Skeletal muscle tissue (tissue), 4 donors: ENCODE results near the gene SLCO3A1. TPM values are rescaled to one million over a fixed set of nuclear protein-coding genes. Genes with fewer than 3 reads are reported as not detected.

Experiments used
- H3K27ac ChIP-seq: one replicate; pipeline ENCODE4 v1.7.0; 2013; ENCODE audit warnings: mild to moderate bottlenecking, low read depth, low read length, inconsistent platforms
- H3K27me3 ChIP-seq, 3 donors: one replicate each; pipeline ENCODE4 v1.7.0; 2013; ENCODE audit warnings: low read length in 3 of 3; ENCODE audit not compliant: control insufficient read depth in 3 of 3, insufficient read depth in 3 of 3
- H3K36me3 ChIP-seq, 3 donors: one replicate each; pipeline ENCODE4 v1.7.0; 2013; ENCODE audit warnings: low read length in 3 of 3; ENCODE audit not compliant: control insufficient read depth in 3 of 3, insufficient read depth in 3 of 3
- H3K4me1 ChIP-seq, 3 donors: one replicate each; pipeline ENCODE4 v1.7.0; 2013; ENCODE audit warnings: low read length in 3 of 3, mild to moderate bottlenecking in 3 of 3; ENCODE audit not compliant: control insufficient read depth in 3 of 3, insufficient read depth in 3 of 3
- H3K4me3 ChIP-seq, 3 donors: one replicate each; pipeline ENCODE4 v1.7.0; 2013; ENCODE audit warnings: low read length in 3 of 3
- H3K9ac ChIP-seq, 3 donors: one replicate each; pipeline ENCODE4 v1.7.0; 2013; ENCODE audit warnings: low read length in 3 of 3, mild to moderate bottlenecking in 3 of 3, moderate library complexity in 2 of 3, low read depth in 1 of 3
- H3K9me3 ChIP-seq, 3 donors: one replicate each; pipeline ENCODE4 v1.7.0; 2013; ENCODE audit warnings: low read length in 3 of 3; ENCODE audit not compliant: control insufficient read depth in 3 of 3
- total RNA-seq: library from RNA; depleted of rRNA; stranded (reverse); fragments of >200 nt; gene quantifications from one replicate; pipeline ENCODE4 v1.2.3, GENCODE V29; 2014
- donor health status: Osteomylitis.

SLCO3A1 gene
- total RNA-seq, 1 donor from 2014 or later, result 4.7 TPM

- H3K27ac ChIP-seq, result no peak overlapping the region
- H3K36me3 ChIP-seq, result no peaks in the 10 kb centered on the region
- peaks cover 0 to 4% (median 0%) of the 10 kb centered on the region in 3 donors for H3K4me1 ChIP-seq
- no peak overlapping the region for H3K4me3 ChIP-seq
- no peak overlapping the region for H3K9ac ChIP-seq
- H3K9me3 ChIP-seq, result no peaks in the 10 kb centered on the region
- no peaks in the 10 kb centered on the region for H3K27me3 ChIP-seq
Observed at GRCh38 chr15:92041371-92041770, 187.9 kb downstream of the SLCO3A1 start.

GRCh38 chr15:92043283-92043682, 189.8 kb downstream of the SLCO3A1 start:
- Histone ChIP-seq H3K36me3 (no peaks in the 10 kb centered on the region), H3K4me3 (no peak overlapping the region), H3K27ac (no peak overlapping the region), H3K4me1 (peaks cover 0 to 4% (median 0%) of the 10 kb centered on the region in 3 donors), H3K27me3 (no peaks in the 10 kb centered on the region), H3K9ac (no peak overlapping the region), H3K9me3 (no peaks in the 10 kb centered on the region)

- Histone ChIP-seq H3K4me1 (peaks cover 2 to 4% (median 3%) of the 10 kb centered on the region in 3 donors), H3K27ac (no peak overlapping the region), H3K4me3 (no peak overlapping the region), H3K9ac (no peak overlapping the region), H3K27me3 (no peaks in the 10 kb centered on the region), H3K36me3 (no peaks in the 10 kb centered on the region), H3K9me3 (no peaks in the 10 kb centered on the region)
Observed at GRCh38 chr15:92044203-92044909, 190.8 kb downstream of the SLCO3A1 start.

- Histone ChIP-seq H3K36me3 (no peaks in the 10 kb centered on the region), H3K27ac (no peak overlapping the region), H3K4me3 (no peak overlapping the region), H3K27me3 (peaks cover 0 to 3% (median 0%) of the 10 kb centered on the region in 3 donors), H3K9me3 (no peaks in the 10 kb centered on the region), H3K9ac (no peak overlapping the region), H3K4me1 (peaks cover 0 to 10% (median 5%) of the 10 kb centered on the region in 3 donors)
Observed at GRCh38 chr15:92047900-92048299, 194.4 kb downstream of the SLCO3A1 start.

- Histone ChIP-seq H3K9me3 (no peaks in the 10 kb centered on the region), H3K9ac (no peak overlapping the region), H3K27me3 (peaks cover 0 to 3% (median 0%) of the 10 kb centered on the region in 3 donors), H3K4me1 (peaks cover 0 to 10% (median 5%) of the 10 kb centered on the region in 3 donors), H3K4me3 (no peak overlapping the region), H3K27ac (no peak overlapping the region), H3K36me3 (no peaks in the 10 kb centered on the region)
Observed at GRCh38 chr15:92048739-92049138, 195.2 kb downstream of the SLCO3A1 start.

- Histone ChIP-seq H3K36me3 (no peaks in the 10 kb centered on the region), H3K27ac (no peak overlapping the region), H3K27me3 (peaks cover 0 to 3% (median 0%) of the 10 kb centered on the region in 3 donors), H3K9me3 (no peaks in the 10 kb centered on the region), H3K4me1 (peaks cover 0 to 10% (median 5%) of the 10 kb centered on the region in 3 donors), H3K9ac (no peak overlapping the region), H3K4me3 (no peak overlapping the region)
Observed at GRCh38 chr15:92049290-92049989, 195.9 kb downstream of the SLCO3A1 start.

GRCh38 chr15:92050220-92050898, 196.9 kb downstream of the SLCO3A1 start:
- H3K9me3 ChIP-seq, result no peaks in the 10 kb centered on the region
- H3K36me3 ChIP-seq, result no peaks in the 10 kb centered on the region
- H3K4me1 ChIP-seq, result peaks cover 0 to 10% (median 5%) of the 10 kb centered on the region in 3 donors
- H3K27ac ChIP-seq, result no peak overlapping the region
- H3K27me3 ChIP-seq, result peaks cover 0 to 3% (median 0%) of the 10 kb centered on the region in 3 donors
- no peak overlapping the region for H3K4me3 ChIP-seq
- H3K9ac ChIP-seq, result no peak overlapping the region

GRCh38 chr15:92051716-92052115, 198.2 kb downstream of the SLCO3A1 start:
- no peaks in the 10 kb centered on the region for H3K36me3 ChIP-seq
- H3K4me1 ChIP-seq, result peaks cover 2 to 10% (median 8%) of the 10 kb centered on the region in 3 donors
- H3K27me3 ChIP-seq, result peaks cover 0 to 3% (median 0%) of the 10 kb centered on the region in 3 donors
- no peak overlapping the region for H3K27ac ChIP-seq
- H3K9me3 ChIP-seq, result no peaks in the 10 kb centered on the region
- H3K9ac ChIP-seq, result no peak overlapping the region
- H3K4me3 ChIP-seq, result no peak overlapping the region

GRCh38 chr15:92053753-92054316, 200.3 kb downstream of the SLCO3A1 start:
- H3K4me3 ChIP-seq, result no peak overlapping the region
- H3K9me3 ChIP-seq, result no peaks in the 10 kb centered on the region
- H3K4me1 ChIP-seq, result peaks cover 13 to 26% (median 16%) of the 10 kb centered on the region in 3 donors
- H3K27me3 ChIP-seq, result peaks cover 0 to 3% (median 0%) of the 10 kb centered on the region in 3 donors
- H3K36me3 ChIP-seq, result no peaks in the 10 kb centered on the region
- no peak overlapping the region for H3K9ac ChIP-seq
- H3K27ac ChIP-seq, result no peak overlapping the region
